Activated CD8-positive, alpha-beta memory T cell treated with anti-CD3 and anti-CD28 coated beads, Interleukin-2, amount 10 ng/mL, durations not matched to agents 7 days and 5 days (primary cell): ENCODE data around the gene PRKAA2. TPM values are rescaled to one million over a fixed set of nuclear protein-coding genes. Genes with fewer than 3 reads are reported as not detected.

Experiments
- total RNA-seq, 2 experiments: library from RNA; stranded (reverse); gene quantifications; one replicate each; pipeline ENCODE4 v1.2.3, GENCODE V29; 2021

Gene PRKAA2
- total RNA-seq, 2 experiments from 2014 or later, result not detected

Other genes starting within 250 kb of the PRKAA2 start
- gene PLPP3, start 65.8 kb upstream of the PRKAA2 start, total RNA-seq, result not detected
- gene FYB2, start 174.1 kb downstream of the PRKAA2 start, total RNA-seq, result not detected
- not detected for gene C8A, start 209.5 kb downstream of the PRKAA2 start, total RNA-seq